ENCODE measurements around the gene ERRFI1.

The ERRFI1 gene

GRCh38 chr1:8027748-8028570 is 1.9 kb upstream of the ERRFI1 start:
- H3K4me3 ChIP-seq (ENCODE audit: low read length), result no peak overlapping the region
- TF ChIP-seq ZNF274 (IDR thresholded peaks at IDR 0.05; ENCODE audit: low read depth, low read length), result no peak

GRCh38 chr1:8026976-8027747 is 1.1 kb upstream of the ERRFI1 start:
- TF ChIP-seq ZNF274 (IDR thresholded peaks at IDR 0.05; ENCODE audit: low read depth, low read length), result no peak
- H3K4me3 ChIP-seq (ENCODE audit: low read length), result no peak overlapping the region

- peak overlapping the region; percentile 57 for H3K4me3 ChIP-seq (ENCODE audit: low read length)
- TF ChIP-seq ZNF274 (IDR thresholded peaks at IDR 0.05; ENCODE audit: low read depth, low read length), result no peak
These were observed 401 bp downstream of the ERRFI1 start for GRCh38 chr1:8025671-8026144.

GRCh38 chr1:8025061-8025670 is 943 bp downstream of the ERRFI1 start:
- peak overlapping the region; percentile 57 for H3K4me3 ChIP-seq (ENCODE audit: low read length)
- TF ChIP-seq ZNF274 (IDR thresholded peaks at IDR 0.05; ENCODE audit: low read depth, low read length), result no peak

GRCh38 chr1:8024329-8024728 is 1.8 kb downstream of the ERRFI1 start:
- H3K4me3 ChIP-seq (ENCODE audit: low read length), result no peak overlapping the region
- no peak for TF ChIP-seq ZNF274 (IDR thresholded peaks at IDR 0.05; ENCODE audit: low read depth, low read length)

GRCh38 chr1:8023995-8024313 is 2.2 kb downstream of the ERRFI1 start:
- no peak overlapping the region for H3K4me3 ChIP-seq (ENCODE audit: low read length)
- no peak for TF ChIP-seq ZNF274 (IDR thresholded peaks at IDR 0.05; ENCODE audit: low read depth, low read length)

GRCh38 chr1:8023287-8023994 is 2.7 kb downstream of the ERRFI1 start:
- no peak overlapping the region for H3K4me3 ChIP-seq (ENCODE audit: low read length)
- TF ChIP-seq ZNF274 (IDR thresholded peaks at IDR 0.05; ENCODE audit: low read depth, low read length), result no peak

GRCh38 chr1:8022395-8023286 is 3.5 kb downstream of the ERRFI1 start:
- no peak for TF ChIP-seq ZNF274 (IDR thresholded peaks at IDR 0.05; ENCODE audit: low read depth, low read length)
- no peak overlapping the region for H3K4me3 ChIP-seq (ENCODE audit: low read length)

GRCh38 chr1:8021676-8022266 is 4.3 kb downstream of the ERRFI1 start:
- TF ChIP-seq ZNF274 (IDR thresholded peaks at IDR 0.05; ENCODE audit: low read depth, low read length), result no peak
- H3K4me3 ChIP-seq (ENCODE audit: low read length), result no peak overlapping the region

- no peak overlapping the region for H3K4me3 ChIP-seq (ENCODE audit: low read length)
- no peak for TF ChIP-seq ZNF274 (IDR thresholded peaks at IDR 0.05; ENCODE audit: low read depth, low read length)
These were observed 6.1 kb downstream of the ERRFI1 start for GRCh38 chr1:8020032-8020431.

- no peak overlapping the region for H3K4me3 ChIP-seq (ENCODE audit: low read length)
- TF ChIP-seq ZNF274 (IDR thresholded peaks at IDR 0.05; ENCODE audit: low read depth, low read length), result no peak
These were observed 6.9 kb downstream of the ERRFI1 start for GRCh38 chr1:8019229-8019620.

GRCh38 chr1:8018492-8019228 is 7.4 kb downstream of the ERRFI1 start:
- TF ChIP-seq ZNF274 (IDR thresholded peaks at IDR 0.05; ENCODE audit: low read depth, low read length), result no peak

More at GRCh38 chr1:8018492-8019228, 7.4 kb downstream of the ERRFI1 start:
- H3K4me3 ChIP-seq (ENCODE audit: low read length), result no peak overlapping the region
